GM18502 (cell line): ENCODE results near the gene IP6K1.
"Not testable (repeated sequence)": the region's sequence is repeated elsewhere in the genome, so short reads cannot be mapped to it uniquely, and the experiment has no call there.

Source experiments
- ATAC-seq: cut with Tn5 transposase; IDR thresholded peaks from one replicate; pipeline ENCODE4 v1.9.1; 2021; ENCODE audit warnings: mild to moderate bottlenecking; ENCODE audit not compliant: unreplicated experiment, poor library complexity

IP6K1 gene

DNA sequence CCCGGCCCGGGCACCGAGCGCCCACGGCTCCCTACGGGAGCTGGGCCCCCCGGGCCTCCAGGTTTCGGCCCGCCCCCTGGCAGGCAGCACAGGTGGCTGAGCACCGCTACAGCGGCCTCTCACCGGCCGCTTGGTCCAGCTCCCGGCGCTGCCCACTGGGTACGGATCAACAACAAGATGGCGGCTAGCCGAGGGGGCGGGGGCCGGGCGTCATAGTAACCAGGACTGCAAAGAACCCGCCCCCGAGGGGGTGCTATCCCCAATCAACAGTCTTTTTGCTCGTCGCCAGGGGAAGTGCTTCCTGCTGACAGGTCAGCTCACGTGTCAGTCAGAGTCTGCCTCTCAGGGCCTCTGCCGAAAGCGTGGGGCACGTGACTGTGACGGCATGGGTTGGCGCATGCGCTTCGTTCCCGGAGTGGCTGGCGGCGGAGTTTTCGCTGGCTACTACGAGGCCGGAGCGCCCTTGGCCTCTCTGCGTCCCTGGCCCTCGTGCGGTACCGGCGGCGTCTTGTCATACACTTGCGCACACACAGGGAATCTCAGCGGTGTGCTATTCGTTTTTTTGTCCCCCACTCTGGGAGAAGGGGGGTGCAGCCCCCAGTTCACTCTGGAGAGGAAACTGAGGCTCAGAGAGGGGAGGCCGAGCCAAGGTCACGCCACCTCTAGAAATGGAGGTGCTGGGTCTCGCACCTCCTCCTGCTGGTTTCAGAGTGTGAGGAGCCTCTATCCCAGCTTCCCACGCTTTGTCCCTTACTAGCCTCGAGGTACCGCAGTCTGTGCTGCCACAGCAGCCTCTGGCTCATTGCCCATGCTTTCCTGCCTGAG lies at the start of gene IP6K1:
Gene IP6K1, minus strand, starts transcription at position 186 of the 825 bp plus-strand sequence. CDS start 38,502 bp downstream, outside the sequence.
- peak; percentile 97 for ATAC-seq

DNA sequence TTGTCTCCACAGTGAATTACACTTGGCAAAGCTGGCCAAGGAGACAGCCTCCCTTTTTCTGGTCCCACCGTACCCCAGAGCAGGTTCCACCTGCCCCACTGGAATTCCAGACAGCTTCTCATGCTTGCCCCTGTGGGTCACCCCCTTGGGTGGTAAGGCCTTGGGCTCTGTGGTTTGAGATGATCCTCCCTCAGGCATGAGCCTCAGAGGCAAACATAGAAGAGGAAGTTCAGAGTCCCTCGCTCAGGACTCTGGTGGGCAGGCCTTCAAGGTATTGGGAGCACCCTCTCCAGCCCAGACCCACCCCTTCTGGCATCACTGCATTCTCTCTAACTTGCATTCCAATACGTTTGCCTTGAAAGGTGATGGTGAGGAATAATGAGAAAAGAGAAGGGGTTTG lies 45.0 kb upstream of the IP6K1 start:
- no peak for ATAC-seq

DNA sequence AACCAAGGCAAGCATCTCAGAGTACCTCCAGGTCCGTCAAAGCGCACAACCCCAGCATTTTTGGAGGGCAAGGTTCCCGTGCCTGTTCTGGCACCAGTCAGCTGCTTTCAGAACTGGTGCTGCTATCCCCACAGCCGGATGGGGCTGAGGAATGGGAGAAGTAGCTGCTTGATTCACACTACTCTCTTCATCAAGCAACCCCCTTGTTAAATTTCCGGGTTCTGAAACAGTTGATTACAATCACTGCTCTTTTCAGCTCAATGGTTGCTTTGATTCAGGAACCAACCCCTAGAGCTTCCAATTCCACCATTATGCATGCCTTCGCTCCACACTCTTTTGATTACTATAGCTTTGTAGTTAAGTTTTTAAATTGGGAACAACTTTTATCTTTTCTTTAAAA lies 39.7 kb upstream of the IP6K1 start:
- ATAC-seq = no peak

DNA sequence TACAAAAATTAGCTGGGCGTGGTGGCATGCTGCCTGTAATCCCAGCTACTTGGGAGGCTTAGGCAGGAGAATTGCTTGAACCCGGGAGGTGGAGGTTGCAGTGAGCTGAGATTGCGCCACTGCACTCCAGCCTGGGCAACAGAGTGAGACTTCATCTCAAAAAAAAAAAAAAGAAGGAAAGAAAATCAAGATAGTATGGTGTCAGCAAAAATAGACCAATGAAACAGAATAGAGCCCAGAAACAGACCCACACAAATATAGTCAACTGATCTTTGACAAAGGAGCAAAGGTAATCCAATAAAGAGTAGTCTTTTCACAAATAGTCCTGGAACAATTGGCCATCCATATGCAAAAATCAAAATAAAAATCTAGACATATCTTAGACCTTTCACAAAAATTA lies 36.8 kb upstream of the IP6K1 start:
- ATAC-seq = not testable (repeated sequence)

DNA sequence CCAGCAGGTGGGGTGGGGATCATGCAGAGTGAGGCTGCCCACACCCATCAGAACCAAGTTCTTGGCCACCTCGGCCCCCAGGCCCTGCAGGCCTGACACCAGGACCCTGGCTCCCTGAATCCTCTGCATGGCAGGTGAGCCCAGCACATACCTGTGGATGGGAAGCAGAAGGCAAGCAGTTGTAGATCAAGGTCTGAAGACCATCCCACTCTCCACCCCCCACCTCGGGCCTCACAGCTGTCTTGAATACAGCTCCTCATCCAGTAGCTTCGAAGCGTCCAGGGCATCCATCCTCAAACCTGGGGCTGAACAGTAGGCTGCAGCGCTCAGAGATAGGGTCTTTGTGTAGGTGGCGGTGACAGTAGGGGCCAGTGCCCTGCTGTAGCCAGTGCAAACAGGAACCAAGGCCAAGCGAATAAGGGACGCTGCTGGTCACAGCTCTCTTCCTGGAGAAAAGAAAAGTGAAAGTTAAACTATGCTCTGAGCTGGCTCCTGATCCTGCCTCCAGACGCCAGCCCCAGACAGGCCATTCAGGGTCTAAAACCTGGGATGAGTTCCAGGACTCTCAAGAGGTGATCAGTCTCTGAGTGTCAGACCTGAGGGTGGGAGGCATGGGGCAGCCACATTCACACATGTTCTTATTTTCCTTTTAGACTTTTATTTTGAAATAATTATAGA lies 27.3 kb upstream of the IP6K1 start, which contains the start of gene UBA7:
Gene UBA7, minus strand, starts transcription at position 457 of the 678 bp plus-strand sequence. Its CDS starts 166 bp downstream, at position 291.
- ATAC-seq = peak; percentile 60

DNA sequence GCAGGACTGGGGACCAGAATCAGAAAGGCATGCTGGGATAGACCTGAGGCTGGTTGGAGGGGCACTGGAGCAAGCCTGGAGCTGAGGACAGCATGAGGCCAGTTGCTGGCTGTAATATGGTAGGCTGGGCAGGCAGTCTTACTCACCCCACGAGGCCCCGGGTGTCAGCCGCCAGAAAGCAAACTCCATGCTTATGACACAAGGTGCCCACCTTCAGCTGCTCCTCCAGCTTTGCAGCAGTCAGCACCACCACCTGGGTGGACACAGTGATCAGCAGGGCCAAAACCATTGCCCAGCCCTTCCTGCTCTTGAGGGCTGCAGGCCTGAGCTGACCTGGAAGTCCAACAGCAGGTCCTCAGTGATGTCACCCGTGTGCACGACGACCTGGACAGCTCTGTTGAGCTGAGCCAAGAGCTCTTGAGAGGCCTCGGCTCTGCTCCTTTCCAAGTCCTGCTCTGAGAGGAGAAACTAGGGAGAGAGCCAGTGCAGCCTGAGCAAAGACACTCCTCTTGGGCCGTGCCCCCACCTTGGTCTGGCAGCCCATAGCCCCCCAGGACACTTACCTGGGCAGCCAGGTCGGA lies 26.7 kb upstream of the IP6K1 start:
- no peak for ATAC-seq

DNA sequence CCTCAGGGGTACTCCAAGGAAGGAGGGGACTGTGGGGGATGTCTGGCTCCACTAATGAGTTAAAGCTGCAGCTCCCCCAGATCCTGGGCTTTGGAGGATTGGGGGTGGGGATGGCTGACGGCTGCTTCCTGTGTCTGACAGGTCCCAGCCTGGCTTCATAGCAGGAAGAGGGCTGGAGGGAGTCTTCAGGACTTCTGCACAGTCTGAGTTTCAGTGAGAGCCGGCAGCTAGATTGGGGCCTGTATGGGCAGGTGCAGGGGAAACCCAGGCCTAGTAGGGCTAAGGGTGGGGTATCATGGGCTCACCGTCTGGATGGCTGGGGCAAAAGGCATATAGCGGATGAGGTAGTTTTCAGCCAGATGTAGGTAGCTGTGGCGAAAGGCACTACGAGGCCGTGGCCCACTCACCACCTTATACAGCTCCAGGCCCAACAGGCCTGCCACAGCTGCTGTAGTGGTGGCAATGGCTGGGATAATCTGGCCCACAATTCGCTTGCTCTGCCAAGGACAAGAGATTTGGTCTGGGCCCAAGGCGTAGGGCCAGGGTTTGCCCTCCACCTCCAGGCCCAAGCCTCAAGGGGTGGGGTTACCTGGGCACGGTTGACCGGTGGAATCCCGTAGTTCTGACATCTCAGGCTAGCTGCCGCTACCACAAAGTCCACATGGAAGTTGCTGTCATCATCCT lies 21.2 kb upstream of the IP6K1 start:
- ATAC-seq = no peak

DNA sequence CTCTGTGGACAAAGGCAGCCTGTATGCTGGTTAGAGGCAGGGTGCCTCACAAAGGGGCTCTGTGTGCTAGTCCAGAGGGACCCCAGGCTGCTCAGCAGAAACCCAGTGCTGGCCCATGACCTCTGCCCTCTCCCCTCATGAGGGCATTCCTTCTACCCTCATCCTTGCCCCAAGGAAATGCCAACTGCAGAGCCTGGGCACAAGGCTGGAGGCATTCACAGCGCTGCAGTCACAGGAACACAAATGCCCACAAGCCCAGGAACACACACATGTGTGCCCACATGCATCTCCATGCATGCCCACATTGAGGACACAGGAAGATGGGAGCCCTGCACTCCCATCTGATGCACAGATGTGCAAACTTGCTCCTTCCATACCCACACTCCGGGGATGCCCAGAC lies 20.5 kb upstream of the IP6K1 start:
- no peak for ATAC-seq

DNA sequence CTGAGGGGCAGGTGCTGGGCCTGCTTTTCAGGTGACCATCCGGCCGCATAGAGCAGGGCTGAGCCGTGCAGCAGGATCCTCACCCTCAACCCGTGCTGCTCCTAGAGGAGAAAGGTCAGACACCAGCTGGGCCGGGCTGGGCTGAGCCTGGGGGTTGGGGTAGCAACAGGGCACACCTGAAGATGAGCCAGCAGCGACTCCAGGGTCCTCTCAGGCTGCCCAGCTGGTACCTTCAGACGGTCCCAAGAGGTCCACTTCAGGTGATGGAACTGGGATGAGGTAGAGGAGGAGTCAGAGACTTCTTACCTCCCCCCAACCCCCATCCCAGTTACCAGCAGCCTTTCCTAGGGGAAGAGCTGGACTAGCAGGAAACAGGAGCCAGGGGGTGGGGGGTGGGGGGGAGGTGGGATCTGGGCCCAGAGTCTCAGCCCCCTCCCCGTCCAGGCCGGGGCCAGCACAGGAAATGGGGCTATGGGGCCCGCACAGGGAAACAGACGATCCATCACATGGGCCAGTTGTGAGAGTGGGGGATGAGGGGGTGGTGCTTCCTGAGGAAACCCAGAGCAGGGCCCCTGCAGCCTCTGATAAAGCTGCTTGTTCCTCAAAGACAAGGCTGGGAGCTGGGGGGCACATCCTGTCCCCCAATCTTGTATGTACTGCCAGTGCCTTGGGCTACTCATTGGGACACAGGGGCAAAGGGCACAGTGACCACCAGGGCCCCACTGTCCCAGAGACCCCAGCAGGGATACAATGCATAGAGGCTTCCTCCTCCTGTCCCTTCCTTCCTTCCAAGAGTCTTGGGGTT lies 19.8 kb upstream of the IP6K1 start:
- no peak for ATAC-seq

DNA sequence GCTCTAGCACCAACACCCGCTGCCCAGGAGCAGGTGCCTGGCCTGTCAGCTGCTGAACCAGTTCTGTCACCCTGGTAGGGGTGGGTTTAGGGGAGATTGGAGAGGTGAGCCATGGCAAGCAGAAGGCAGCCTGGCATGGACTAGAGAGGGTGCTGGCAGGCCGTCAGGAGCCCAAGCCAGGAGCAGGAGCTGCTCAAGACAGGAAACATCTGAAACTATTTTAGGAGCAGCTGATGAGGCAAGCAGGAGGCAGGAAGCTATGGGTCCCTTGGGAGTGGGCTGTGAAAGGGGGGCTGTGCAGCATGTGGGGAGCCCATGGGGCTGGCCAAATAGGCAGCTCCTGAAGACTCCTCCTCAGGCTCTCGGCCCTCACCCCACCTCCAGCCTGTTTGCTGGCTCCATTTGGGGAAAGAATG lies 19.0 kb upstream of the IP6K1 start:
- no peak for ATAC-seq

DNA sequence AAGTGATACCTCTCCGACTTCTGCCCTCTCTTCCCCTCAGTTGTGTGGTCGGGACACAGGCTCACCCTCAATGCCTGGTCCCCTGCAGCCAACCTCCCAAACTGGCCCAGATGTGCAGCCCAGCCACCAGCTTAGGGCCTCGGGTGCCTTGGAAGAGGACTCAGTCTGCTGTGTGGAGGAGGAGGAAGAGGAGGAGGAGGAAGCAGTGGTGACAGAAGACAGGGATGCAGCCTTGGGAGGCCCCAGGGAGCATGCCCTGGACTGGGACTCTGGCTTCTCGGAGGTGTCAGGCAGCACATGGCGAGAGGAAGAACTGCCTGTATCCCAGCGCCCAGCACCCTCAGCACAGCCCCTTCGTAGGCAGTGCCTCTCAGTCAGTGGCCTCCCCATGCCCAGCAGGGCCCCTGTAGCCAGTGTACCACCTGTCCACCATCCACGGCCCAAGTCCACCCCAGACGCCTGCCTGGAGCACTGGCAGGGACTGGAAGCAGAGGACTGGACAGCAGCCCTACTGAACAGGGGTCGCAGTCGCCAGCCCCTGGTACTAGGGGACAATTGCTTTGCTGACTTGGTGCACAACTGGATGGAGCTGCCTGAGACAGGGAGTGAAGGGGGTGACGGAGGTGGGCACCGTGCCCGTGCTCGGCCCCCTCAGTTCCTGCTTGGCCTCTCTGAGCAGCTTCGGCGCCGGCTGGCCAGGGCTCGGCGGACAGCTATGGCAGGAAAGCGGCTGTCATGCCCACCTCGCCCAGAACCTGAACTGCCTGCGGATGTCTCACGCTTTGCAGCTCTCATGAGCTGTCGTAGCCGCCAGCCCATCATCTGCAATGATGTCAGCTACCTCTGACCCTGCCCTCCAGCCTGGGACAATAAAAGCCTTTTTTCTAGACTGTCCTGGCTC lies 18.0 kb upstream of the IP6K1 start:
- ATAC-seq = no peak

DNA sequence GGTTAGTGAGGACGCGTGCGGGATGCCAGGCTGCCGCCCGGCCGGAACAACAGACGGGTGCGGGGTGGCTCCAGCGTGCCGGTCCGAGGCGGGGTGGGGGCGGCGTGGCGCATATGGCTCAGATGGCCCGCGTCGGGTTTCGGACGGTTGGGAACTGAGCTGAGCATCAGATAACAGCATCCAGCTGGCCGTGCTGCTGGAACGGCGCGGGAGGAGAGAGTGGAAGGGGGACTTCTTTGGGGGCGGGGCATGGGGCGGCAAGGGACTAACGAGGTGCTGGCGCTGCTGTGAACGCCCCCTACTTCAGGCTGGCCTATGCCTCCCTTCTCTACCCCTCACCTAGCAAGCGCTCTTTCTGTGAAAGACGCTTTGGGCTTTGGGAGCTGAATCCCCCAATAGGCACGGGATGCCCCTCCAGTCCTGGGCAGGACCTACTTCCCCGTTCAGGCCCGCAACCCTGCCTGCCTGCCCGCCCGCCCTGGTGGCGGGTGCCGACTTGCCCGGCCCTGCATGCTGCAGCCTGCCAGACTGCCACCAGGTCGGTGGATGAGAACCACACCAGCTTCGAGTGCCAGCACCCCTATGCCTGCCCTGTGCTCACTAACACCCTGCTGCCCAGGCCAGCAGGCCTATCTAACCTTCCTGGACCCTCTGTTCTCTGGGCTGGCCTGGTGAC lies 17.3 kb upstream of the IP6K1 start:
- ATAC-seq = peak; percentile 4

DNA sequence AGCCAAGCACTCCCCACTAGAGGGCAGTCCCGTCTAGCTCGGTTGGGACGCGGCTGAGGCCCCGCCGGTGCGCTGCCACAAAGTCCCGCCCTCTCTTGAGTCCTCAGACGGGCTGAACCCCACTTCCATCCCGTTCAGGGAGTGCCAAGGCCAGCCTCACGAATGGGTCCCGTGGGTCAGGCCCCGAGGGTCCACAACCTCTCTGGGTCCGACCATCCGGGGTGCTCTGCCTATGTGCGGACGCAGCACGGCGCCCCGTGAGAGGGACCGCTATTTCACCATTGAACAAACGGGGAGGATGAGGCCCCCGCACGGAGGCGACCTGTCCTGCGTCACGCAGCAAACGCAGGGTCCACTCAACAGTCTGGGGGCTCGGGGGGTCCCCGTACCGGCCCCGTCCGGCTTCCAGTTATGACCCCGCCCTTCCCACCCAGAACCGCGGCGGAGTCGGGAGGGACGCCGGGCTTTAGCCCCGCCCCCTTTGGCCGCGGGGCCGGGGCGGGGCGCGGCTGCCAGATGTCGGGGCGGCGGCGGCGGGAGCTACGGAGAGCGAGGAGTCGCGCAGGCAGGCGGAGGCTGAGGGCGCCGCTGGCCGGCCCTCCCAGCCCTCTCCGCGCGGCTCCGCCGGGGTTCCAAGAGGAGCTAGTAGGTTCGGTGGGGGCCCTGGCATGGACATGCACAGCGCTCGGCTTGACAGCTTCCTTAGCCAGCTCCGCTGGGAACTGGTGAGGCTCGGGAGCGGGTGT lies 16.6 kb upstream of the IP6K1 start, which contains the start of gene INKA1:
Gene INKA1, plus strand, starts transcription at position 543 of the 746 bp plus-strand sequence. Its CDS starts 132 bp downstream, at position 675.
- peak; percentile 61 for ATAC-seq

DNA sequence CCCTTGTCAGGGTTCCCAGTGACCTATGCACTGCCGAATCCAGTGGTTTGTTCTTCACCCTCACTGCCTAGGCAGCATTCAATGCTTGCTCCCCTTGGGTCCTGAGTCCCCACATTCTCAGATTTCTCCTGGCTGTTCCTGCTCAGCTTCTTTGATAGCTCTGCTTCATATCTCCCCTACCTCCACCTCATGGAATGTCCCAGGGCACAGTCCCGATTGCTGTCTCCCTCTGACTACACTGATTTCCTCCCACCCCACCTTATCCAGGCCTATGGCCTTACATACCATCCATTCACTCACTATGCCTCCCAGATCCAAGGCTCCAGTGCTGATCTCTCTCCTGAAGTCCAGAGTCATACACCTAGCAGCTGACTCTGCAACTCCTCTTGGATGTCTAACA lies 14.8 kb upstream of the IP6K1 start:
- no peak for ATAC-seq

DNA sequence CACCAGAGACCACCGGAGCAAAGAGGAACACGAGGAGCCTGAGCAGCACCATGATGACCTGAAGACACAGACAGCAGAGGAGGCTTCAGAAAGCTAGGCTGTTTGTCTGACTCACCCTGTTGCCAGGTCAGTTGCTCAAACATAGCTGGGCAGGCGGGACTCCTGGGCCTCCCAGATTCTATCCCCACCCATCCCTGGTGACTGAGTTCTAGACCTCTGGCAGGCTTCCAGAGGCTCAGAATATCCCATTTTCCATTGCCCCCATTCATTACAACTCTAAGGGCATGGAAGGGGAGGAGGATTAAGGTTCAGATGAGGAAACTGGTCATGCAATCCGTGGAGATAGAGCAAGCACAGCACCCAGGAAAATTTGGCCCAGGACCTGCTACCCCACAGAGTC lies 13.4 kb upstream of the IP6K1 start, which contains the start of gene CDHR4:
Gene CDHR4, minus strand, starts transcription at position 113 of the 400 bp plus-strand sequence. Its CDS starts 61 bp downstream, at position 52.
- ATAC-seq = no peak

DNA sequence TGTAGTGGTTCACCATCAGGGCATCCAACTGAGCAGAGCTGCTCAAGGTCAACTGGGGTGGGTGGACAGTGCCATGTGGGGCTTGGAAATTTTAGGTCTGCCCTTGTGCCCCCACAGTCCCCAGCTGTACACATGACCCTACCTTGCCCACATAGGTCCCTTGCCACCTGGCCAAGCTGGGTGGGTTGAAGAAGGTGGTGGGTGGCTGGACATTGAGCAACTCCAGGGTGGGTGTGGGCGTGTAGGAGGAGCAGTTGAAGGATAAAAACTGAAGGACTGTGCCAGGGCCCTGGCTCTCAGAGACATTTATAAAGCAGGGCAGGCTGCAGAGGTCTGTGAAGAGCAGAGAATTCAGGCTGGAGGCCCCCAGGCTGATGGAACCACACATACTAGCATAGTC lies 12.8 kb upstream of the IP6K1 start:
- no peak for ATAC-seq
